22Rv1 (cell line): ENCODE measurements around the gene SPAG8.

Source experiments
- H3K27ac ChIP-seq: fragments of 450-650 bp; 2 replicates; pipeline ENCODE4 v1.5.1; 2017
- ZFX ChIP-seq: fragments of 450-650 bp; IDR thresholded peaks from 2 replicates; pipeline ENCODE4 v1.6.1; 2017; ENCODE audit warnings: antibody characterized with exemption, borderline replicate concordance
- TF ChIP-seq, protein P1 (sequence below): fragments of 450-650 bp; IDR thresholded peaks from 2 replicates; pipeline ENCODE4 v1.5.1; 2017; ENCODE audit warnings: mild to moderate bottlenecking

SPAG8 gene

DNA sequence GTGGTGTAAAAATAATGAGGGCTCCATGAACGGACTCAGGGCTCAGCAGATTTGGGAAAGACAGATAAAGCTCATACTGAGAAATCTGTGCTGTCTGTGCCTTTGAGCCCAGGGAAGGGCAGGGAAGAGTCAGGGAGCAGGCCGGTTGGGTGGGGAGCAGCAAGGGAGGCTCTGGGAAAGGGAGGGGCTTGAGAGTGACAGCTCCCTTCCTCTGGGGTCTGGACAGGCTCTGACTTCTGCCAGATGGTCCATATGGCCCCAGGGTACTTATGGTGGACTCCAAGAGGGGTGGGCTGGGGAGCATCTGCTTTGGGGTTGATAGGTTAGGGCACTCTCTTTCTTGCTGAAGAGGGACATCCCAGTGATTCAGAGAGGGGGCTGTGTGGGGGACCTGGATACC, 18.6 kb downstream of the SPAG8 start:
- TF ChIP-seq ZFX = no peak
- TF ChIP-seq, protein P1, sequence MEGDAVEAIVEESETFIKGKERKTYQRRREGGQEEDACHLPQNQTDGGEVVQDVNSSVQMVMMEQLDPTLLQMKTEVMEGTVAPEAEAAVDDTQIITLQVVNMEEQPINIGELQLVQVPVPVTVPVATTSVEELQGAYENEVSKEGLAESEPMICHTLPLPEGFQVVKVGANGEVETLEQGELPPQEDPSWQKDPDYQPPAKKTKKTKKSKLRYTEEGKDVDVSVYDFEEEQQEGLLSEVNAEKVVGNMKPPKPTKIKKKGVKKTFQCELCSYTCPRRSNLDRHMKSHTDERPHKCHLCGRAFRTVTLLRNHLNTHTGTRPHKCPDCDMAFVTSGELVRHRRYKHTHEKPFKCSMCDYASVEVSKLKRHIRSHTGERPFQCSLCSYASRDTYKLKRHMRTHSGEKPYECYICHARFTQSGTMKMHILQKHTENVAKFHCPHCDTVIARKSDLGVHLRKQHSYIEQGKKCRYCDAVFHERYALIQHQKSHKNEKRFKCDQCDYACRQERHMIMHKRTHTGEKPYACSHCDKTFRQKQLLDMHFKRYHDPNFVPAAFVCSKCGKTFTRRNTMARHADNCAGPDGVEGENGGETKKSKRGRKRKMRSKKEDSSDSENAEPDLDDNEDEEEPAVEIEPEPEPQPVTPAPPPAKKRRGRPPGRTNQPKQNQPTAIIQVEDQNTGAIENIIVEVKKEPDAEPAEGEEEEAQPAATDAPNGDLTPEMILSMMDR = no peak
- no peak overlapping the region for H3K27ac ChIP-seq

DNA sequence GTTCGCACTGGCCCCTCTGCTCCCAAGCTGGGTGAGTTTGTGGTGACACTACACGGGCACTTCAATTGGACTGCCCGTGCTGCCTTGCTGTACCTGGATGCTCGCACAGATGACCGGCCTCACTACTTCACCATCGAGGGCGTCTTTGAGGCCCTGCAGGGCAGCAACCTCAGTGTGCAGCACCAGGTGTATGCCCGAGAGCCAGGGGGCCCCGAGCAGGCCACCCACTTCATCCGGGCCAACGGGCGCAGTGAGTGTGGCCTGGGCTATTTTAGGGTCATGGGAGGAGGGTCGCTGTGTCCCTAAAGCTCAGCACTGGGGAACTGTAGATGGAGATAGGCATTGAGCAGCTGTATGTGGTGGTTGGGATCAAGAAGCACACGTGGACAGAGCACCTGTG, 19.2 kb downstream of the SPAG8 start:
- H3K27ac ChIP-seq = no peak overlapping the region
- TF ChIP-seq, protein P1 = no peak
- TF ChIP-seq ZFX = no peak

DNA sequence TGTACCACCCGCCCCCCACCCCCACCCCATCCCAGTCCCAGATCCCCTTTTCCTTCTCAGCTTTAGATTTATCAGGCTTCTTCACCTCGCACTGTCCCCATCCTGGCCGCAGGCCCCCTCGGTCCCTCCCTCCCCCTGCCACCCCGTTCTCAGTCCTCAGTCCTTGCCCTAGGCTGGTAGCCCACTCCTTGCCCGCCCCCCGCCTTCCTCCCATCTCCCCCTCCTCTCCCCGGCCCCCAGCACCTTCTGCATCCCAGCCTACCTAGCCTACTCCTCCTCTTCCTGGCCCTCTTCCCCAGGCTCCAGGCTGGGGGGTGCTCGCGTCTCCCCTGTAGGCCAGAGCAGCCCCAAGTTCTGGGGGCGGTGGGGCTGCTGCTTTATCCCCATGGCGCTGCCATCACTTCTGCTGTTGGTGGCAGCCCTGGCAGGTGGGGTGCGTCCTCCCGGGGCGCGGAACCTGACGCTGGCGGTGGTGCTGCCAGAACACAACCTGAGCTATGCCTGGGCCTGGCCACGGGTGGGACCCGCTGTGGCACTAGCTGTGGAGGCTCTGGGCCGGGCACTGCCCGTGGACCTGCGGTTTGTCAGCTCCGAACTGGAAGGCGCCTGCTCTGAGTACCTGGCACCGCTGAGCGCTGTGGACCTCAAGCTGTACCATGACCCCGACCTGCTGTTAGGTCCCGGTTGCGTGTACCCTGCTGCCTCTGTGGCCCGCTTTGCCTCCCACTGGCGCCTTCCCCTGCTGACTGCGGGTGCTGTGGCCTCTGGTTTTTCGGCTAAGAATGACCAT, 19.8 kb downstream of the SPAG8 start:
- TF ChIP-seq ZFX = no peak
- TF ChIP-seq, protein P1 = no peak
- H3K27ac ChIP-seq = no peak overlapping the region

DNA sequence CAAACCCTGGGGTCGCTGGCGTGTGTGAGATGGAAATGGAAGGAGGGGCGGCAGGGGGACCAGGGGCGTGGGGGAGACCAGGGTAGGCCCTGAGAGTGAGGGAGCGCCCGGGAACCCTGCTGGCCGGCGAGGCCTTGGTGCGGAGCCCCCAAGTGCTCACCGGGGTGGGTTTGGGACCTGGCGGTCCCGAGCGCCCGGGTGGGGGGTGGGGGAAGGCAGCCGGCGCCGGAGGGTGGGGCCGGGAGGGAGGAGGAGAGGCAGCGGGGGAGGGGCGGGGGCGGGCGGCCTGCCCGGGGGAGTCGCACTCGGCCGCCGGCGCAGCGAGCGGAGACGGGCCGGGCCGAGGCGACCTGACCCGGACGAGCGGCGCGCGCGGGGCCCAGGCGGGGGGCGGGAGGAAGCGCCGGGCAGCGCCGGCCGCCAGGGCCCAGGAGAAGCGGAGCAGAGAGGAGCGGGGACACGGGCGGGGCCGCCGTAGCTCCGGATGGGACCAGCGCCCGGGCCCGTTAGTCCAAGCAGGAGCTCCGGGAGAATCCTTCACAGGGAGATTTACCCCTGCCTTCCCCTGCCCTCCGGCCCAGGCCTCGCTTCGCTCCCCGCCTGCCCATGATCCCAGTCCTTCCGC, 20.7 kb downstream of the SPAG8 start, which contains the start of gene NPR2:
NPR2 (plus strand) TSS at position 295 of the 625 bp plus-strand sequence. CDS start 818 bp downstream, outside the sequence.
- no peak within 1 kb of the TSS for H3K27ac ChIP-seq
- TF ChIP-seq ZFX = no peak
- TF ChIP-seq, protein P1 = no peak

DNA sequence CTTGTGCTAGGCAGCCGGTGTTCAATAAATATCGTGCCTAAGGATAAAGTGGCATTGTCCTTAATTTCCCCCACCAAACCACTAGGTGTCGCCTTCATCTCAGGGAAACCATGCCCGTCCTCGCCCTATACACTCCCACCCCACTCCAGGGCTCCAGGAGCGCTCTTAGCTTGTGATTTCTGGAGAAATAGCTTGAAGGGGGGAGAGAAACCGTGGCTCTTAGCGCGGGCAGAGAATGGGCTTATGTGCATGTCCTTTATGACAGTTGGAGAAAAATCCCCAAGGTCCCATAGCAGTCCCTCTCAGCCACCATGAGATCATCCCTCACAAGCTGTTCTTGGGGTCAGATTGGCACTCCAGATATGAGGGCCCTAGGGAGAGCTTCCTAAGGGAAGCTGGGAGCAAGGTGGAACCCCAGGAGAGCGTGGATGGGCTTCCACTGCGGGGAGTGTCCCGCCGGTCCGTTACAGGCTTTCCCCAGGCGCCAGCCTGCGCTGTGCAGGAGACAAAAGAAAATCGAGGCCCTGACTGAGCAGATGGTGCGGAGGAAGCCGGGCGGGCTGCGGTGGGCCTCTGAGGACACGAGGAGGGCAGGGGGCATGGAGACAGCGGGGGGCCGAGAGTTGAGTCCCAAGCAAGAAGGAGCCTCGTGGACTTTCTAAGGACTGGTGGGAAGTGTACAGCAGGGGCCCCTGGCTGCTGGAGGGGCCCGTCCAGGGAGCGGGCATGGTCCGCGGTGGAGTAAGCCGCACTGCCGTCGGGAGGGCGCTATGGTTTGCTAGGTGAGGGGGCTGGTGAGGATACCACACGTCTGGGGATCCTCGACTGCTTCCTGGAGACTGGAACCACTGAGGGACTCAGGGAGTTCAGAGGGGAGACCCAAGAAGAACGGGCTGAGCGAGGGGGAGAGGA, 21.4 kb downstream of the SPAG8 start:
- TF ChIP-seq ZFX = no peak
- TF ChIP-seq, protein P1 = peak; percentile 86
- H3K27ac ChIP-seq = no peak overlapping the region

DNA sequence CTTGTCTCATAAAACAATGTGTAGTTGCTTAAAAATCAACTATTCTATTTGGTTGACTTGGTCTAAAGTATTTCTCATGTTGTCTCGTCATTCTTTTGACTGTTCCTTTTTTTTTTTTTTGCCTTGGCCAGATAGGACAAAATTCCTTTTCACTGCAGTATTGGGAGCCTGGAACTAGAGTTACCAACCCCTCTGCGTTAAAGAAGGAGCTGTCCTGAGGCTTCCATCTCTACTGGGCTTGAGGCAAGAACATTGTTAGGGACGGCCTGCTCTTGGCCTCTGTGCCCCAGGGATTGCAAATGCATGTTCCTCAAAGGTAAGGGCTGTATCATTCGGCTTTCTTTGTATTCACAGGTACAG, 22.1 kb downstream of the SPAG8 start:
- no peak for TF ChIP-seq ZFX
- TF ChIP-seq, protein P1 = no peak

More for the DNA sequence above, 22.1 kb downstream of the SPAG8 start:
- no peak overlapping the region for H3K27ac ChIP-seq
